HG03571 (cell line): ENCODE results near the gene PPIC.
A peak's percentile ranks its signal among the peaks of the same experiment; 100 is the strongest.
"Not testable (repeated sequence)": the region's sequence is repeated elsewhere in the genome, so short reads cannot be mapped to it uniquely, and the experiment has no call there.

Source experiments
- ATAC-seq: cut with Tn5 transposase; IDR thresholded peaks from one replicate; pipeline ENCODE4 v1.9.1; 2021; ENCODE audit not compliant: unreplicated experiment

Gene PPIC

GRCh38 chr5:123012321-123012720 is 24.2 kb downstream of the PPIC start:
- ATAC-seq, result no peak

DNA sequence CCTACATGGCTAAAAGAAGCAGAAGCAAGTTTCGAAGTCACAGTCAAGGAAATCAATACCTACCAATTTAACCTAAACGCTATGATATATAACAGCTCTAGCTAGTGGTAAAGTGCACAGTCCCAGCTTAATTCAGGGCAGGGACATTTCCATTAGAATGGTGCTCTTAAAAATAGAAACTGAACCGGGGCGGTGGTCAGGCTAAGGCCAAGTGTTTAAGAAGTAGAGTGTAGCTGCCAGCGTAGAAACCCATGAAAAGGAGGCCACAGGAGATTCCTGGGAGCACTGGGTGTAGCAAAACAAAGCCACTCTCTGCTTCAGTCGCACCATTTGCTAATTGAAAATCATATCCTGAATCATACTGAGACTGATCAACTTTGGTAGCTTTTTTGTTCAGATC is 28.8 kb downstream of the PPIC start:
- no peak for ATAC-seq

- ATAC-seq, result no peak
Measured at GRCh38 chr5:123007182-123007581, 29.3 kb downstream of the PPIC start.

GRCh38 chr5:123001808-123002207 is 34.7 kb downstream of the PPIC start:
- ATAC-seq, result no peak

DNA sequence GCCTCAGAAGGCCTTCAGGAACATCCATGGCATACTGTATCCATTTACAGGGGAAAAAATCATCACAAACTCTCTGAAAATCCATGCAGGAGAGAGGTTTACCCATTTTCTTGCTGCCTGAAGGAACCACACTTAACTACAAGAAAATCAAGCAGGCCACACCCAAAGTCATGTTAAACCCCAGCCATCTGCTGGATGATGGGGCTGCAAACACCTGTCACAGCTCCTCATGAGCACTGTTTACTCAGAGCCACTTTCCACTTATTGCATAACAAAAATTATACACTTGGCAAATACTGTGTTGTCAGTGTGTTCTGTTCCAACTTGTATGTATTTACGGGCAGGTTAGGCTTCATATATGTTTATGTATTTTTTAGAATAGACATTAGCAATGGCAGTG is 35.8 kb downstream of the PPIC start:
- ATAC-seq, result no peak

GRCh38 chr5:122999947-123000563 is 36.5 kb downstream of the PPIC start:
- ATAC-seq, result peak; percentile 92

DNA sequence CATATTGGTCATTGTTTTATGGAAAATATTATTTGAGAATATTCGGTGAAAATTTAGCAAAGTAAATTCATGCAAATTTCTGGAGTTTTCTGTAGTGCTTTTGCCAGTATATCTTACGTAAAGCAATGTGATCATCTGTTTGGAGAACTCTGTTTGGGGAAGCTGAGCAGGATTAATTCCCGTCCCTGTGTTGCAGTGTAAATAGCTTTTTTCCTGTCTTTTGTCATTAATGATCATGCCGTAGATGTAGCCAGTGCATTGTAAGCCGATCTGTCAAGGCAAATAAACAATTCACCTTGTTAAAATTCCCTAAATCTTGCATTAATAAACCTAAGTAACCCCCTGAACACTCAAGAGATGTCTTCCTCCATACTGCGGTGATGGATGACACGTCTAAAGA is 39.2 kb downstream of the PPIC start:
- ATAC-seq, result no peak

GRCh38 chr5:122996091-122996490 is 40.4 kb downstream of the PPIC start:
- no peak for ATAC-seq

- peak; percentile 90 for ATAC-seq
Measured at GRCh38 chr5:122985954-122986721, 50.4 kb downstream of the PPIC start.

- no peak for ATAC-seq
Measured at GRCh38 chr5:122985006-122985700, 51.4 kb downstream of the PPIC start.

DNA sequence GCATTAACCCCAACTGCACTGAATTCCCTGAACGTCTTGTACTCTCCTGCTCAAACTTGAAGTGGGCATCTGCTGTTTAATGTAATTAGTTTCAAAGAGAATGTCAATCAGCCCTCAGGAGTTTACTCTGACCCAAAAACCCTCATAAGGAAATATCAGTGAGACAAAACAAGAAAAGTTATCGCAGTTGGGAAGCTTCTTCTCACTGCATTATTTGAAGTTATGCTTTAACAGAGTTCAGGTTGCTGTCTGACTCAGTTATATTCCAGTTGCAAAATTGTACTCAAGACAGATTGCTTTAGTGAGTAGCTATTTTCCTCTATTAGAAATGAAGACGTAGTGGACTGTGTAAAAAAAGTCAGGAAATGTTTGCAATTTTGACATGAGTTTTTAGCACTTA is 52.1 kb downstream of the PPIC start:
- ATAC-seq, result peak; percentile 49

GRCh38 chr5:122982376-122982775 is 54.1 kb downstream of the PPIC start:
- no peak for ATAC-seq

- ATAC-seq, result no peak
Measured at GRCh38 chr5:122981846-122982245, 54.7 kb downstream of the PPIC start.

DNA sequence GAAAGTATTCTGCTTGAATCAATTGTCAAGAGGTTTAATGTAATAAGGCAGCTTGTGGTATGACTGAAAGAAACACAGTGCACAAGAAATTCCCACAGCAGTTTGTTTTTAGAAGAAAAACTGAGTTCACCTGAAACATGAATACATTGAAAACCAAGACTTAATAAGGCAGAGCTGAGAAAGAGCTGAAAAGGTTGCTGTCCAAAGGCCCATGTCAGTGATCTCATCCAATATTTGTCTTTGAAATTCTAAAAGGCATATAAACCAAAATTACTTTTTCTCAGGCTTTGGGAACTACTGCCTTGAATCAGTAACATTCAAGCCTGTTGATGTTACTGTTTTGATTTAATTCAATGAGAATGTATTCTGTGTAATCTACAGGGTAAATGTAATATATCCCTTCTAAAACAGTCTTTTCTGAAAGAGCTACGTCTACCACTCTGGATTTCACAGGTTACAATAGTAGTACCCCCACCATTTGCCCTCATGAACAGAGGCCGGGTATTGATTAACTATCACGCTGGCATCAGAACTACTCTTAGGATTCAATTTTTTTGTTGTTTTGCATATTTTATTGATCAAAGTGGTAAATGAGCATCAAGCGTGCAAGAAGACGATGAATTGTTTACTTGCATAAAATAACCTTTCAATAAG is 57.8 kb downstream of the PPIC start:
- ATAC-seq, result no peak

- no peak for ATAC-seq
Measured at GRCh38 chr5:122978068-122978467, 58.5 kb downstream of the PPIC start.

DNA sequence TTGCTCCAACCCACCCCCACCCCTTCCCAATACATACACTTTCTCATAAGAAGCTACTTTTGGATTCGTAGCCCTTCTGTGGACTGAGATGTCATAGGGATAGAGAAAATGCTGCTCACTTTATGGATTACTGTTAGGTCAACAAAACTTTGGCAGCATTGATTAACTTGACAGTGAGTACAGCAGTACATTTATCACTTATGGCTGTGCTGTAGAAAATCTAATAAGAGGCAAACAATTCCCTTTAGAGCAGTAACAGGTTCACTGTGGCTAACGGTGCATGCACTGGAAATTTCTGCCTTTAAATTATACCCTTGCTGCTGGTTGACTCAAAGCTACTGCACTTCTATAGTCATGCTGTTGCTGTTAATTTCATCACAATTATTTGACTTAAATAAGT is 59.2 kb downstream of the PPIC start:
- no peak for ATAC-seq

- ATAC-seq, result not testable (repeated sequence)
Measured at GRCh38 chr5:122974251-122974650, 62.3 kb downstream of the PPIC start.

DNA sequence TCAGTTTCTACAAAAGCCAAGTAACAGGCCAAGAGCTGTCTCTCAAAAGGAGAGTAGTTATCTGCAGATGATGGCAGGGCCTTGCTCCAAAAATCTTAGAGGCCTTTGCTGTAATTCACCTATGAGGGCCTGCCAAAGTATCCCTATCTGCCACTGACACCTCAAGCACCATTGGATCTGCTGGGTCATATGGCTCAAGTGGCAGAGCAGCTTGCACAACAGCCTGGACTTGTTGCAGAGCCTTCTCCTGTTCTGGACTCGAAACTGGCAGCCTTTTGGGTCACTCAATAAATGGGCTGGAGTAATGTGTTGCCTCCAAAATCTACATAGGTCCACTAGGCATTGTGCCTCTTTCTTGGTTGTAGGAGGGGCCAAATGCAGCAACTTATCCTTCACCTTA is 62.8 kb downstream of the PPIC start:
- ATAC-seq, result not testable (repeated sequence)
